Measurements from ENCODE around the gene SGCE. TPM values are rescaled to one million over a fixed set of nuclear protein-coding genes. Genes with fewer than 3 reads are reported as not detected.

SGCE gene
- total and polyA plus RNA-seq, 7 experiments from 2014 or later = 0.08 to 0.78 (median 0.19) TPM; not detected in 2

DNA sequence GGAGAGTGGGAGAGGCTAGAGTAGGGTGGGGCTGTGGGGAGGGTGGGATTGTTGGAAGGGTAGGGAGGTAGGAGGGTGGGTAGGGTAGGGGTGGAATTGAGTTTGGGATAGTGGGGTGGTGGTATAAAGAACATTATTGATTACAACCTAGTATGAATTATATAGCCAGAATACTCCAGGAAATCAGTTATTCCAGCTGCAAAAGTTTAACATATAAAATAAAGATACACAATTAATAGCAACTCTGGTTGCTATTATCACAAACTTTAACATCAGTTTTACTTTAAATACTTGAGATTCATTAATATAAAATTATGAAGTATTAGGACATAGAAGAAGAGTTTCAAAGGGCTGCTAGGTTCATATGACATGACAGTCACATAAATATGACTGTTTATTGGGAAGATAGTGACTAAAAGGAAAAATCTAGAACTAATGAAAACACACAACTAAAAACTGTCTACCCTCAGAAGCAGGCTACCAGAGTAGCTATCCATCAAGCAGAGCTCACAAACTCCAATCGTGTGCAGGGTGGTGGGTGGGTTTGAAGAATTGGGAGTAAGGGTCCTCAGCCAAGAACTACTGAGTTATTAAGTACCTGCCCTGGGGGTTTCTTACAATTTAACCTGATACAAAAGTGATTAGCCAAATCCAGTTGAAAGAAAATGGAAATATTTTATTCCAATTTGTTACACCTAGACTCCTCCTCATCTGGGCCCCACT lies 14.0 kb upstream of the SGCE start:
- no peaks in the 10 kb centered on the region for H3K4me1 ChIP-seq (ENCODE audit: control insufficient read depth in 2 of 2, insufficient read depth in 2 of 2, low read length in 2 of 2)
- ChIA-PET POLR2A (no interaction called here), CTCF (no interaction called here)
- Mint-ChIP-seq H3K36me3 (no peaks in the 10 kb centered on the region), H3K27me3 (peaks cover 0 to 35% (median 21%) of the 10 kb centered on the region in 5 donors), H3K9me3 (peaks cover 0 to 2% (median 0%) of the 10 kb centered on the region in 11 donors), H3K4me3 (no peak overlapping the region), H3K27ac (no peak overlapping the region), H3K4me1 (no peaks in the 10 kb centered on the region)
- DNase-seq (no peak), ATAC-seq (no peak)
- H3K36me3 ChIP-seq (ENCODE audit: control insufficient read depth in 2 of 3, insufficient read depth in 3 of 3, low read length in 3 of 3) = no peaks in the 10 kb centered on the region
- H3K4me3 ChIP-seq (ENCODE audit: low read length) = no peak overlapping the region
- H3K9me3 ChIP-seq (ENCODE audit: control insufficient read depth in 2 of 3, low read length in 3 of 3) = no peaks in the 10 kb centered on the region
- no peak overlapping the region for H3K27ac ChIP-seq (ENCODE audit: low read depth, low read length)
- H3K27me3 ChIP-seq (ENCODE audit: control insufficient read depth in 2 of 2, insufficient read depth in 2 of 2, low read length in 2 of 2) = no peaks in the 10 kb centered on the region
- intact Hi-C loops (cut with micrococcal nuclease) = no loop called here

- DNase-seq (no peak), ATAC-seq (no peak)
- CTCF ChIA-PET = no interaction called here
- Histone ChIP-seq H3K36me3 (ENCODE audit: control insufficient read depth in 2 of 3, insufficient read depth in 3 of 3, low read length in 3 of 3) (no peaks in the 10 kb centered on the region), H3K27ac (ENCODE audit: low read depth, low read length) (no peak overlapping the region), H3K4me3 (ENCODE audit: low read length) (no peak overlapping the region), H3K4me1 (ENCODE audit: control insufficient read depth in 2 of 2, insufficient read depth in 2 of 2, low read length in 2 of 2) (no peaks in the 10 kb centered on the region), H3K9me3 (ENCODE audit: control insufficient read depth in 2 of 3, low read length in 3 of 3) (no peaks in the 10 kb centered on the region), H3K27me3 (ENCODE audit: control insufficient read depth in 2 of 2, insufficient read depth in 2 of 2, low read length in 2 of 2) (no peaks in the 10 kb centered on the region)
- Mint-ChIP-seq H3K4me3 (no peak overlapping the region), H3K9me3 (peaks cover 0 to 4% (median 0%) of the 10 kb centered on the region in 11 donors), H3K36me3 (no peaks in the 10 kb centered on the region), H3K4me1 (no peaks in the 10 kb centered on the region), H3K27ac (no peak overlapping the region), H3K27me3 (peaks cover 0 to 32% (median 27%) of the 10 kb centered on the region in 5 donors)
- intact Hi-C loops (cut with micrococcal nuclease) = no loop called here
- POLR2A ChIA-PET = no interaction called here
These were observed 11.1 kb upstream of the SGCE start for GRCh38 chr7:94666879-94667587.

- no peak overlapping the region for H3K27ac Mint-ChIP-seq
- ChIA-PET CTCF (no interaction called here), POLR2A (interaction anchor here (0.6 kb wide), 1 partner anchor 21 kb away, joined by 3 read pairs; no protein-coding TSS in a partner anchor)
- Histone ChIP-seq H3K4me3 (ENCODE audit: low read length) (no peak overlapping the region), H3K36me3 (ENCODE audit: control insufficient read depth in 2 of 3, insufficient read depth in 3 of 3, low read length in 3 of 3) (no peaks in the 10 kb centered on the region), H3K4me1 (ENCODE audit: control insufficient read depth in 2 of 2, insufficient read depth in 2 of 2, low read length in 2 of 2) (no peaks in the 10 kb centered on the region), H3K9me3 (ENCODE audit: control insufficient read depth in 2 of 3, low read length in 3 of 3) (no peaks in the 10 kb centered on the region), H3K27me3 (ENCODE audit: control insufficient read depth in 2 of 2, insufficient read depth in 2 of 2, low read length in 2 of 2) (no peaks in the 10 kb centered on the region), H3K27ac (ENCODE audit: low read depth, low read length) (no peak overlapping the region)
- H3K27me3 Mint-ChIP-seq = peaks cover 0 to 28% (median 21%) of the 10 kb centered on the region in 5 donors
- intact Hi-C loops (cut with micrococcal nuclease) = no loop called here
- ATAC-seq = no peak
- H3K36me3 Mint-ChIP-seq = no peaks in the 10 kb centered on the region
- H3K9me3 Mint-ChIP-seq = peaks cover 0 to 4% (median 0%) of the 10 kb centered on the region in 11 donors
- no peaks in the 10 kb centered on the region for H3K4me1 Mint-ChIP-seq
- no peak for DNase-seq
- no peak overlapping the region for H3K4me3 Mint-ChIP-seq
These were observed 9.5 kb upstream of the SGCE start for GRCh38 chr7:94665426-94665825.

- no peak overlapping the region for H3K4me3 Mint-ChIP-seq
- intact Hi-C loops (cut with micrococcal nuclease) = no loop called here
These were observed 8.1 kb upstream of the SGCE start for GRCh38 chr7:94664023-94664422.

GRCh38 chr7:94662548-94662947 lies 6.6 kb upstream of the SGCE start:
- Histone ChIP-seq H3K4me3 (ENCODE audit: low read length) (no peak overlapping the region), H3K36me3 (ENCODE audit: control insufficient read depth in 2 of 3, insufficient read depth in 3 of 3, low read length in 3 of 3) (no peaks in the 10 kb centered on the region), H3K9me3 (ENCODE audit: control insufficient read depth in 2 of 3, low read length in 3 of 3) (no peaks in the 10 kb centered on the region), H3K27me3 (ENCODE audit: control insufficient read depth in 2 of 2, insufficient read depth in 2 of 2, low read length in 2 of 2) (no peaks in the 10 kb centered on the region), H3K27ac (ENCODE audit: low read depth, low read length) (no peak overlapping the region), H3K4me1 (ENCODE audit: control insufficient read depth in 2 of 2, insufficient read depth in 2 of 2, low read length in 2 of 2) (no peaks in the 10 kb centered on the region)
- Mint-ChIP-seq H3K4me1 (peaks cover 0 to 3% (median 0%) of the 10 kb centered on the region in 7 donors), H3K9me3 (peaks cover 0 to 4% (median 0%) of the 10 kb centered on the region in 11 donors), H3K4me3 (no peak overlapping the region), H3K36me3 (no peaks in the 10 kb centered on the region), H3K27me3 (peaks cover 0 to 23% (median 9%) of the 10 kb centered on the region in 5 donors), H3K27ac (no peak overlapping the region)
- DNase-seq (no peak), ATAC-seq (no peak)
- CTCF ChIA-PET = no interaction called here
- POLR2A ChIA-PET = no interaction called here
- intact Hi-C loops (cut with micrococcal nuclease) = no loop called here

More at GRCh38 chr7:94664023-94664422, 8.1 kb upstream of the SGCE start:
- ChIA-PET POLR2A (no interaction called here), CTCF (no interaction called here)
- Mint-ChIP-seq H3K27me3 (peaks cover 0 to 24% (median 15%) of the 10 kb centered on the region in 5 donors), H3K9me3 (peaks cover 0 to 4% (median 0%) of the 10 kb centered on the region in 11 donors), H3K4me1 (peaks cover 0 to 1% (median 0%) of the 10 kb centered on the region in 7 donors), H3K27ac (no peak overlapping the region), H3K36me3 (no peaks in the 10 kb centered on the region)
- ATAC-seq (no peak), DNase-seq (no peak)
- Histone ChIP-seq H3K4me1 (ENCODE audit: control insufficient read depth in 2 of 2, insufficient read depth in 2 of 2, low read length in 2 of 2) (no peaks in the 10 kb centered on the region), H3K4me3 (ENCODE audit: low read length) (no peak overlapping the region), H3K27ac (ENCODE audit: low read depth, low read length) (no peak overlapping the region), H3K27me3 (ENCODE audit: control insufficient read depth in 2 of 2, insufficient read depth in 2 of 2, low read length in 2 of 2) (no peaks in the 10 kb centered on the region), H3K36me3 (ENCODE audit: control insufficient read depth in 2 of 3, insufficient read depth in 3 of 3, low read length in 3 of 3) (no peaks in the 10 kb centered on the region), H3K9me3 (ENCODE audit: control insufficient read depth in 2 of 3, low read length in 3 of 3) (no peaks in the 10 kb centered on the region)

DNA sequence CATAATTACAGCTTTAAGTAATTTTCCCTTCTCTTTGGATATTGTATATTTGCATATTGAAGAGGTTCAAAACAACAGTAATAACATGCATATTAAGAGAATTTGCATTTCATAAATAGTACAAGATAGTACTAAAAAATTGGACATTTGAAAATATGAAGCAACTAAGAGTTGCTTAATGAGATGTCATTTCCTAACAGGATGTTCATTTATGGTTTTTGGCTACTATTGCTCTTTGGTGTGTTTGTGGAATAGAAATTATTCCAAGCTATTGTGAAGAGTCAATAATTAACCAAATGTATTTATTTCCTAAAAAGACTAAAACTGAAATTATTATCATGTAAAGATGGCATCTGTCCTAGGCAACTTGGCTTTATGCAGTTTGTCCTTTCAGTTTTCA lies 4.1 kb upstream of the SGCE start:
- H3K36me3 Mint-ChIP-seq = no peaks in the 10 kb centered on the region
- H3K27me3 Mint-ChIP-seq = peaks cover 7 to 19% (median 14%) of the 10 kb centered on the region in 5 donors
- ChIA-PET POLR2A (interaction anchor here (1.2 kb wide), 1 partner anchor 150 kb away, joined by 3 read pairs; the partner anchor contains the start of gene CASD1), CTCF (no interaction called here)
- H3K27ac Mint-ChIP-seq = no peak overlapping the region
- Histone ChIP-seq H3K4me1 (ENCODE audit: control insufficient read depth in 2 of 2, insufficient read depth in 2 of 2, low read length in 2 of 2) (peaks cover 14 to 15% of the 10 kb centered on the region in 2 donors), H3K27ac (ENCODE audit: low read depth, low read length) (no peak overlapping the region), H3K27me3 (ENCODE audit: control insufficient read depth in 2 of 2, insufficient read depth in 2 of 2, low read length in 2 of 2) (peaks cover 4 to 6% of the 10 kb centered on the region in 2 donors), H3K4me3 (ENCODE audit: low read length) (no peak overlapping the region), H3K36me3 (ENCODE audit: control insufficient read depth in 2 of 3, insufficient read depth in 3 of 3, low read length in 3 of 3) (no peaks in the 10 kb centered on the region), H3K9me3 (ENCODE audit: control insufficient read depth in 2 of 3, low read length in 3 of 3) (no peaks in the 10 kb centered on the region)
- intact Hi-C loops (cut with micrococcal nuclease) = no loop called here
- H3K4me3 Mint-ChIP-seq = no peak overlapping the region
- ATAC-seq (no peak), DNase-seq (no peak)
- peaks cover 0 to 9% (median 0%) of the 10 kb centered on the region in 11 donors for H3K9me3 Mint-ChIP-seq
- peaks cover 4 to 20% (median 14%) of the 10 kb centered on the region in 7 donors for H3K4me1 Mint-ChIP-seq

All from naive thymus-derived CD4-positive, alpha-beta T cell (primary cell).